HepG2 (cell line): ENCODE data around the gene BABAM1. TPM values are rescaled to one million over a fixed set of nuclear protein-coding genes. Genes with fewer than 3 reads are reported as not detected.

ENCODE experiments used
- HHEX ChIP-seq: IDR thresholded peaks from 2 replicates; pipeline ENCODE4 v1.6.1; 2016; ENCODE audit warnings: control low read depth
- MYC ChIP-seq: sonication (generic); formaldehyde crosslinking; IDR thresholded peaks from 2 replicates; pipeline ENCODE4 v1.9.0; 2021; ENCODE audit warnings: missing genetic modification reagents, borderline replicate concordance
- NKX3-1 ChIP-seq: sonication (generic); formaldehyde crosslinking; IDR thresholded peaks from 2 replicates; pipeline ENCODE4 v1.5.0; 2020; ENCODE audit warnings: missing genetic modification reagents
- NR2F6 ChIP-seq, 2 experiments: IDR thresholded peaks; 2 replicates each; pipeline ENCODE4 v1.6.1; 2016; ENCODE audit warnings: antibody characterized with exemption in 1 of 2, mild to moderate bottlenecking in 1 of 2
- PTBP1 ChIP-seq: fragments of 200-400 bp; formaldehyde crosslinking; IDR thresholded peaks from 2 replicates; pipeline ENCODE4 v1.6.1; 2018; ENCODE audit warnings: low read length, low read depth; ENCODE audit not compliant: poor library complexity, severe bottlenecking
- RXRA ChIP-seq: sonication (generic); formaldehyde crosslinking; IDR thresholded peaks from 2 replicates; pipeline ENCODE4 v1.5.1; 2020; ENCODE audit warnings: missing genetic modification reagents
- TEF ChIP-seq: sonication (generic); formaldehyde crosslinking; IDR thresholded peaks from 2 replicates; pipeline ENCODE4 v1.5.0; 2020; ENCODE audit warnings: missing genetic modification reagents
- ZKSCAN1 ChIP-seq: fragments of 150-350 bp; IDR thresholded peaks from 2 replicates; pipeline ENCODE4 v1.6.1; 2014; ENCODE audit warnings: low read length
- ZNF138 ChIP-seq: sonication (generic); formaldehyde crosslinking; IDR thresholded peaks from 2 replicates; pipeline ENCODE4 v1.5.0; 2020; ENCODE audit warnings: mild to moderate bottlenecking, low read depth, missing genetic modification reagents
- ZNF232 ChIP-seq: sonication (generic); formaldehyde crosslinking; IDR thresholded peaks from 2 replicates; pipeline ENCODE4 v1.4.0; 2020; ENCODE audit warnings: missing genetic modification reagents, borderline replicate concordance
- ZNF704 ChIP-seq: sonication (generic); formaldehyde crosslinking; IDR thresholded peaks from 2 replicates; pipeline ENCODE4 v1.8.1; 2023; ENCODE audit warnings: mild to moderate bottlenecking, inconsistent platforms, moderate library complexity, missing genetic modification reagents, borderline replicate concordance
- ZNF773 ChIP-seq: sonication (generic); formaldehyde crosslinking; IDR thresholded peaks from 2 replicates; pipeline ENCODE4 v1.4.0; 2020; ENCODE audit warnings: missing genetic modification reagents, borderline replicate concordance
- ZSCAN12 ChIP-seq: sonication (generic); formaldehyde crosslinking; IDR thresholded peaks from 2 replicates; pipeline ENCODE4 v1.9.0; 2021; ENCODE audit warnings: mild to moderate bottlenecking, missing genetic modification reagents
- polyA plus RNA-seq, 8 experiments: library from polyadenylated mRNA; depleted of rRNA in 3 of 8; stranded (reverse) in 7 of 8; unstranded in 1 of 8; fragments of >200 nt; fragmentation: Illumina TruSeq in 4 of 8; extraction: Trizol in 4 of 8; gene quantifications; 2 replicates each; pipeline versions ENCODE4 v1.2.1 to v1.2.3, GENCODE V29; 2011 to 2016; ENCODE audit warnings: low read depth in 4 of 8, missing spikeins in 1 of 8, mixed read lengths in 1 of 8; ENCODE audit not compliant: insufficient read depth in 1 of 8
- total RNA-seq, 5 experiments: library from RNA; depleted of rRNA; stranded (reverse); fragments of >200 nt; fragmentation: Illumina TruSeq; extraction: Trizol; gene quantifications; 2 replicates each; pipeline ENCODE4 v1.2.3, GENCODE V29; 2016; ENCODE audit warnings: low read depth in 1 of 5
- TF ChIP-seq, protein P1 (sequence below): sonication (generic); formaldehyde crosslinking; IDR thresholded peaks from 2 replicates; pipeline ENCODE4 v1.4.0; 2020; ENCODE audit warnings: missing genetic modification reagents, borderline replicate concordance
- TF ChIP-seq, protein P2 (sequence below): conservative IDR thresholded peaks from 2 replicates; pipeline ENCODE4 v1.6.1; 2018; ENCODE audit warnings: missing genetic modification reagents
- TF ChIP-seq, protein P3 (sequence below): sonication (generic); formaldehyde crosslinking; IDR thresholded peaks from 2 replicates; pipeline ENCODE4 v1.5.1; 2020; ENCODE audit warnings: missing genetic modification reagents, mild to moderate bottlenecking, borderline replicate concordance
- TF ChIP-seq, protein P4 (sequence below): sonication (generic); formaldehyde crosslinking; IDR thresholded peaks from 2 replicates; pipeline ENCODE4 v1.5.0; 2020; ENCODE audit warnings: mild to moderate bottlenecking, missing genetic modification reagents

Gene BABAM1
- total and polyA plus RNA-seq, 2 of the 13 experiments (the other 11 are each of a cell fraction or from before 2014, with no cell fraction given) = 70.0 to 82.0 TPM

- TF ChIP-seq, protein P1, sequence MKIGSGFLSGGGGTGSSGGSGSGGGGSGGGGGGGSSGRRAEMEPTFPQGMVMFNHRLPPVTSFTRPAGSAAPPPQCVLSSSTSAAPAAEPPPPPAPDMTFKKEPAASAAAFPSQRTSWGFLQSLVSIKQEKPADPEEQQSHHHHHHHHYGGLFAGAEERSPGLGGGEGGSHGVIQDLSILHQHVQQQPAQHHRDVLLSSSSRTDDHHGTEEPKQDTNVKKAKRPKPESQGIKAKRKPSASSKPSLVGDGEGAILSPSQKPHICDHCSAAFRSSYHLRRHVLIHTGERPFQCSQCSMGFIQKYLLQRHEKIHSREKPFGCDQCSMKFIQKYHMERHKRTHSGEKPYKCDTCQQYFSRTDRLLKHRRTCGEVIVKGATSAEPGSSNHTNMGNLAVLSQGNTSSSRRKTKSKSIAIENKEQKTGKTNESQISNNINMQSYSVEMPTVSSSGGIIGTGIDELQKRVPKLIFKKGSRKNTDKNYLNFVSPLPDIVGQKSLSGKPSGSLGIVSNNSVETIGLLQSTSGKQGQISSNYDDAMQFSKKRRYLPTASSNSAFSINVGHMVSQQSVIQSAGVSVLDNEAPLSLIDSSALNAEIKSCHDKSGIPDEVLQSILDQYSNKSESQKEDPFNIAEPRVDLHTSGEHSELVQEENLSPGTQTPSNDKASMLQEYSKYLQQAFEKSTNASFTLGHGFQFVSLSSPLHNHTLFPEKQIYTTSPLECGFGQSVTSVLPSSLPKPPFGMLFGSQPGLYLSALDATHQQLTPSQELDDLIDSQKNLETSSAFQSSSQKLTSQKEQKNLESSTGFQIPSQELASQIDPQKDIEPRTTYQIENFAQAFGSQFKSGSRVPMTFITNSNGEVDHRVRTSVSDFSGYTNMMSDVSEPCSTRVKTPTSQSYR (CRISPR knock-in tag) = peak; percentile 72; the same call in 1 of the 2 replicates
- no peak for TF ChIP-seq ZKSCAN1
- TF ChIP-seq, protein P2, sequence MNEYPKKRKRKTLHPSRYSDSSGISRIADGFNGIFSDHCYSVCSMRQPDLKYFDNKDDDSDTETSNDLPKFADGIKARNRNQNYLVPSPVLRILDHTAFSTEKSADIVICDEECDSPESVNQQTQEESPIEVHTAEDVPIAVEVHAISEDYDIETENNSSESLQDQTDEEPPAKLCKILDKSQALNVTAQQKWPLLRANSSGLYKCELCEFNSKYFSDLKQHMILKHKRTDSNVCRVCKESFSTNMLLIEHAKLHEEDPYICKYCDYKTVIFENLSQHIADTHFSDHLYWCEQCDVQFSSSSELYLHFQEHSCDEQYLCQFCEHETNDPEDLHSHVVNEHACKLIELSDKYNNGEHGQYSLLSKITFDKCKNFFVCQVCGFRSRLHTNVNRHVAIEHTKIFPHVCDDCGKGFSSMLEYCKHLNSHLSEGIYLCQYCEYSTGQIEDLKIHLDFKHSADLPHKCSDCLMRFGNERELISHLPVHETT (CRISPR knock-in tag) = no peak
- TF ChIP-seq MYC (CRISPR knock-in tag) = peak; percentile 58; the same call in 1 of the 2 replicates
- TF ChIP-seq, protein P3, sequence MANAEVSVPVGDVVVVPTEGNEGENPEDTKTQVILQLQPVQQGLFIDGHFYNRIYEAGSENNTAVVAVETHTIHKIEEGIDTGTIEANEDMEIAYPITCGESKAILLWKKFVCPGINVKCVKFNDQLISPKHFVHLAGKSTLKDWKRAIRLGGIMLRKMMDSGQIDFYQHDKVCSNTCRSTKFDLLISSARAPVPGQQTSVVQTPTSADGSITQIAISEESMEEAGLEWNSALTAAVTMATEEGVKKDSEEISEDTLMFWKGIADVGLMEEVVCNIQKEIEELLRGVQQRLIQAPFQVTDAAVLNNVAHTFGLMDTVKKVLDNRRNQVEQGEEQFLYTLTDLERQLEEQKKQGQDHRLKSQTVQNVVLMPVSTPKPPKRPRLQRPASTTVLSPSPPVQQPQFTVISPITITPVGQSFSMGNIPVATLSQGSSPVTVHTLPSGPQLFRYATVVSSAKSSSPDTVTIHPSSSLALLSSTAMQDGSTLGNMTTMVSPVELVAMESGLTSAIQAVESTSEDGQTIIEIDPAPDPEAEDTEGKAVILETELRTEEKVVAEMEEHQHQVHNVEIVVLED (CRISPR knock-in tag) = peak; percentile 56; the same call in 1 of the 2 replicates
- TF ChIP-seq, protein P4, sequence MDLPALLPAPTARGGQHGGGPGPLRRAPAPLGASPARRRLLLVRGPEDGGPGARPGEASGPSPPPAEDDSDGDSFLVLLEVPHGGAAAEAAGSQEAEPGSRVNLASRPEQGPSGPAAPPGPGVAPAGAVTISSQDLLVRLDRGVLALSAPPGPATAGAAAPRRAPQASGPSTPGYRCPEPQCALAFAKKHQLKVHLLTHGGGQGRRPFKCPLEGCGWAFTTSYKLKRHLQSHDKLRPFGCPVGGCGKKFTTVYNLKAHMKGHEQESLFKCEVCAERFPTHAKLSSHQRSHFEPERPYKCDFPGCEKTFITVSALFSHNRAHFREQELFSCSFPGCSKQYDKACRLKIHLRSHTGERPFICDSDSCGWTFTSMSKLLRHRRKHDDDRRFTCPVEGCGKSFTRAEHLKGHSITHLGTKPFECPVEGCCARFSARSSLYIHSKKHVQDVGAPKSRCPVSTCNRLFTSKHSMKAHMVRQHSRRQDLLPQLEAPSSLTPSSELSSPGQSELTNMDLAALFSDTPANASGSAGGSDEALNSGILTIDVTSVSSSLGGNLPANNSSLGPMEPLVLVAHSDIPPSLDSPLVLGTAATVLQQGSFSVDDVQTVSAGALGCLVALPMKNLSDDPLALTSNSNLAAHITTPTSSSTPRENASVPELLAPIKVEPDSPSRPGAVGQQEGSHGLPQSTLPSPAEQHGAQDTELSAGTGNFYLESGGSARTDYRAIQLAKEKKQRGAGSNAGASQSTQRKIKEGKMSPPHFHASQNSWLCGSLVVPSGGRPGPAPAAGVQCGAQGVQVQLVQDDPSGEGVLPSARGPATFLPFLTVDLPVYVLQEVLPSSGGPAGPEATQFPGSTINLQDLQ (CRISPR knock-in tag) = peak; percentile 35; the same call in 1 of the 2 replicates
- no peak for TF ChIP-seq PTBP1
- TF ChIP-seq NKX3-1 = no peak
- TF ChIP-seq NR2F6 (IDR thresholded peaks at IDR 0.05) = no peak; the same call in 1 of the 2 replicates
- peak; percentile 70; the same call in 1 of the 2 replicates for TF ChIP-seq NR2F6 (CRISPR knock-in tag; IDR thresholded peaks at IDR 0.05)
- TF ChIP-seq ZSCAN12 (CRISPR knock-in tag) = no peak
- TF ChIP-seq ZNF773 (CRISPR knock-in tag) = peak; percentile 24; the same call in 1 of the 2 replicates
- no peak for TF ChIP-seq TEF (CRISPR knock-in tag)
- TF ChIP-seq ZNF232 (CRISPR knock-in tag) = 0 out of 2 replicates have a peak, but pooled peaks have one; percentile 51
- 0 out of 2 replicates have a peak, but pooled peaks have one; percentile 26 for TF ChIP-seq ZNF704 (CRISPR knock-in tag)
- 0 out of 2 replicates have a peak, but pooled peaks have one; percentile 43 for TF ChIP-seq ZNF138
- no peak for TF ChIP-seq HHEX (CRISPR knock-in tag)
- TF ChIP-seq RXRA (CRISPR knock-in tag) = peak; percentile 95
Observed at GRCh38 chr19:17303167-17303939, 36.1 kb downstream of the BABAM1 start, which contains the start of gene ABHD8 (continued).
